SK-N-SH treated with all-trans-retinoic acid at 6 μM for 48 hours (cell line): Measurements from ENCODE around the gene VPS13C.

Experiments
- BACH2 ChIP-seq: fragments of 250-450 bp; sonication (Bioruptor Pico); IDR thresholded peaks from 2 replicates; pipeline ENCODE4 v1.9.0; 2021; ENCODE audit warnings: mild to moderate bottlenecking, borderline replicate concordance
- SNAI2 ChIP-seq: fragments of 250-450 bp; sonication (Bioruptor Pico); IDR thresholded peaks from 2 replicates; pipeline ENCODE4 v1.5.0; 2020; ENCODE audit warnings: mild to moderate bottlenecking, moderate library complexity
- TCF4 ChIP-seq: fragments of 250-450 bp; sonication (Bioruptor Pico); IDR thresholded peaks from 2 replicates; pipeline ENCODE4 v1.8.0; 2021; ENCODE audit warnings: mild to moderate bottlenecking, moderate library complexity, borderline replicate concordance
- ZC3H10 ChIP-seq: fragments of 250-450 bp; sonication (Bioruptor Pico); IDR thresholded peaks from 2 replicates; pipeline ENCODE4 v1.5.1; 2021; ENCODE audit warnings: mild to moderate bottlenecking, moderate library complexity
- ZNF565 ChIP-seq: fragments of 450-650 bp; formaldehyde crosslinking; conservative IDR thresholded peaks from 2 replicates; pipeline ENCODE4 v1.5.0; 2020; ENCODE audit warnings: low read depth, mild to moderate bottlenecking, moderate library complexity
- ZNF8 ChIP-seq: fragments of 450-650 bp; formaldehyde crosslinking; IDR thresholded peaks from 2 replicates; pipeline ENCODE4 v1.5.0; 2020; ENCODE audit warnings: mild to moderate bottlenecking, moderate library complexity
- TF ChIP-seq, protein P1 (sequence below): fragments of 250-450 bp; sonication (Bioruptor Pico); IDR thresholded peaks from 2 replicates; pipeline ENCODE4 v1.8.0; 2020; ENCODE audit warnings: mild to moderate bottlenecking, moderate library complexity, borderline replicate concordance

Gene VPS13C

GRCh38 chr15:61807281-61807929 is 252.8 kb downstream of the VPS13C start (continued):
- TF ChIP-seq, protein P1, sequence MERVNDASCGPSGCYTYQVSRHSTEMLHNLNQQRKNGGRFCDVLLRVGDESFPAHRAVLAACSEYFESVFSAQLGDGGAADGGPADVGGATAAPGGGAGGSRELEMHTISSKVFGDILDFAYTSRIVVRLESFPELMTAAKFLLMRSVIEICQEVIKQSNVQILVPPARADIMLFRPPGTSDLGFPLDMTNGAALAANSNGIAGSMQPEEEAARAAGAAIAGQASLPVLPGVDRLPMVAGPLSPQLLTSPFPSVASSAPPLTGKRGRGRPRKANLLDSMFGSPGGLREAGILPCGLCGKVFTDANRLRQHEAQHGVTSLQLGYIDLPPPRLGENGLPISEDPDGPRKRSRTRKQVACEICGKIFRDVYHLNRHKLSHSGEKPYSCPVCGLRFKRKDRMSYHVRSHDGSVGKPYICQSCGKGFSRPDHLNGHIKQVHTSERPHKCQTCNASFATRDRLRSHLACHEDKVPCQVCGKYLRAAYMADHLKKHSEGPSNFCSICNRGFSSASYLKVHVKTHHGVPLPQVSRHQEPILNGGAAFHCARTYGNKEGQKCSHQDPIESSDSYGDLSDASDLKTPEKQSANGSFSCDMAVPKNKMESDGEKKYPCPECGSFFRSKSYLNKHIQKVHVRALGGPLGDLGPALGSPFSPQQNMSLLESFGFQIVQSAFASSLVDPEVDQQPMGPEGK (CRISPR knock-in tag): no peak
- TF ChIP-seq TCF4 (no peak), ZNF8 (CRISPR knock-in tag) (no peak), SNAI2 (CRISPR knock-in tag) (no peak), ZNF565 (CRISPR knock-in tag) (no peak), ZC3H10 (CRISPR knock-in tag) (no peak), BACH2 (CRISPR knock-in tag) (no peak)
